ENCODE measurements around the gene MYH15. TPM values are rescaled to one million over a fixed set of nuclear protein-coding genes. Genes with fewer than 3 reads are reported as not detected.

MYH15 gene
- total and polyA plus RNA-seq, 4 donors: 0.01 to 0.08 (median 0.05) TPM; not detected in 1

GRCh38 chr3:108354562-108354961 is 155.8 kb downstream of the MYH15 start:
- no peak for DNase-seq (ENCODE audit: low spot score)
- Histone ChIP-seq H3K36me3 (ENCODE audit: control insufficient read depth in 4 of 4, insufficient read depth in 3 of 4, low read depth in 1 of 4, low read length in 3 of 4) (no peaks in the 10 kb centered on the region), H3K27ac (ENCODE audit: low read depth in 1 of 2, low read length in 2 of 2) (no peak overlapping the region), H3K4me1 (ENCODE audit: control insufficient read depth in 4 of 4, insufficient read depth in 4 of 4, low read length in 3 of 4) (no peaks in the 10 kb centered on the region), H3K9ac (ENCODE audit: low read depth in 1 of 2, low read length in 2 of 2) (no peak overlapping the region), H3K9me3 (ENCODE audit: control insufficient read depth in 4 of 4, low read length in 3 of 4) (no peaks in the 10 kb centered on the region), H3K27me3 (ENCODE audit: control insufficient read depth in 4 of 4, insufficient read depth in 4 of 4, low read length in 3 of 4) (no peaks in the 10 kb centered on the region), H3K4me3 (ENCODE audit: low read depth in 1 of 3, low read length in 3 of 3) (no peak overlapping the region)
- TF ChIP-seq NR2F2 (IDR thresholded peaks at IDR 0.05) (no peak), GABPA (IDR thresholded peaks at IDR 0.05 in 1 of 2, conservative IDR thresholded peaks at IDR 0.05 in 1 of 2) (no peak)
- 91% methylated on average over 1 of the region's 1 CpG for WGBS

DNA sequence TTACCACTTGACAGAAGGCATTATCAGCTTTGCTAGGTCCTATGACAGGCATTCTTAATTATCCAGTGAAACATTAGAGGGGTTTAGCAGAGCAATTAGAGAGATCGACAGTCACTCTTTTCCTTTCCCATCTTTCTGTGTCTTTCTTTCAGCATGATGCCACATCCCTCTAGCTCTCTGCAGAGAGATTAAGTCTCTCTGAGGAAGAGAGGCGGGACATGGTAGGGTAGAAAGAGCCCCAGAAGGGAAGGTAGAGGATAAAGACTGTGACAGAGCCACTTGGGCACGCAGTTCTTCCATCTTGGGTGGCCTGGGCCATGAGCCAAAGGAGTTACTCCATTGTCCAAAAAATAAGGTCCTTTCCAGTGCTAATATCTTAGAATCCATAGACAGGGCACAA is 158.2 kb downstream of the MYH15 start:
- H3K9me3 ChIP-seq (ENCODE audit: control insufficient read depth in 4 of 4, low read length in 3 of 4): no peaks in the 10 kb centered on the region
- no peaks in the 10 kb centered on the region for H3K27me3 ChIP-seq (ENCODE audit: control insufficient read depth in 4 of 4, insufficient read depth in 4 of 4, low read length in 3 of 4)
- no peaks in the 10 kb centered on the region for H3K4me1 ChIP-seq (ENCODE audit: control insufficient read depth in 4 of 4, insufficient read depth in 4 of 4, low read length in 3 of 4)
- DNase-seq (ENCODE audit: low spot score): no peak
- no peaks in the 10 kb centered on the region for H3K36me3 ChIP-seq (ENCODE audit: control insufficient read depth in 4 of 4, insufficient read depth in 3 of 4, low read depth in 1 of 4, low read length in 3 of 4)
- 89% methylated on average over 3 of the region's 3 CpGs for WGBS
- TF ChIP-seq HNF4A (conservative IDR thresholded peaks at IDR 0.05) (no peak), GABPA (IDR thresholded peaks at IDR 0.05 in 1 of 2, conservative IDR thresholded peaks at IDR 0.05 in 1 of 2) (no peak), REST (IDR thresholded peaks at IDR 0.05) (no peak), RXRA (IDR thresholded peaks at IDR 0.05) (no peak), YY1 (IDR thresholded peaks at IDR 0.05) (no peak), EGR1 (IDR thresholded peaks at IDR 0.05; ENCODE audit: low read depth in 2 of 2) (no peak), NR2F2 (IDR thresholded peaks at IDR 0.05) (no peak), RAD21 (IDR thresholded peaks at IDR 0.05) (no peak), HNF4G (IDR thresholded peaks at IDR 0.05) (no peak), SP1 (IDR thresholded peaks at IDR 0.05) (no peak), JUND (IDR thresholded peaks at IDR 0.05) (no peak), ATF3 (IDR thresholded peaks at IDR 0.05) (no peak), FOXA1 (IDR thresholded peaks at IDR 0.05) (no peak), ZBTB33 (IDR thresholded peaks at IDR 0.05) (no peak), FOXA2 (IDR thresholded peaks at IDR 0.05) (no peak), TAF1 (conservative IDR thresholded peaks at IDR 0.05) (no peak)
- TF ChIP-seq, protein P1, sequence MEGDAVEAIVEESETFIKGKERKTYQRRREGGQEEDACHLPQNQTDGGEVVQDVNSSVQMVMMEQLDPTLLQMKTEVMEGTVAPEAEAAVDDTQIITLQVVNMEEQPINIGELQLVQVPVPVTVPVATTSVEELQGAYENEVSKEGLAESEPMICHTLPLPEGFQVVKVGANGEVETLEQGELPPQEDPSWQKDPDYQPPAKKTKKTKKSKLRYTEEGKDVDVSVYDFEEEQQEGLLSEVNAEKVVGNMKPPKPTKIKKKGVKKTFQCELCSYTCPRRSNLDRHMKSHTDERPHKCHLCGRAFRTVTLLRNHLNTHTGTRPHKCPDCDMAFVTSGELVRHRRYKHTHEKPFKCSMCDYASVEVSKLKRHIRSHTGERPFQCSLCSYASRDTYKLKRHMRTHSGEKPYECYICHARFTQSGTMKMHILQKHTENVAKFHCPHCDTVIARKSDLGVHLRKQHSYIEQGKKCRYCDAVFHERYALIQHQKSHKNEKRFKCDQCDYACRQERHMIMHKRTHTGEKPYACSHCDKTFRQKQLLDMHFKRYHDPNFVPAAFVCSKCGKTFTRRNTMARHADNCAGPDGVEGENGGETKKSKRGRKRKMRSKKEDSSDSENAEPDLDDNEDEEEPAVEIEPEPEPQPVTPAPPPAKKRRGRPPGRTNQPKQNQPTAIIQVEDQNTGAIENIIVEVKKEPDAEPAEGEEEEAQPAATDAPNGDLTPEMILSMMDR (IDR thresholded peaks at IDR 0.05; ENCODE audit: low read depth, low read length, missing input control): no peak
- TF ChIP-seq, protein P2, sequence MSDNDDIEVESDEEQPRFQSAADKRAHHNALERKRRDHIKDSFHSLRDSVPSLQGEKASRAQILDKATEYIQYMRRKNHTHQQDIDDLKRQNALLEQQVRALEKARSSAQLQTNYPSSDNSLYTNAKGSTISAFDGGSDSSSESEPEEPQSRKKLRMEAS (IDR thresholded peaks at IDR 0.05): no peak
- H3K27ac ChIP-seq (ENCODE audit: low read depth in 1 of 2, low read length in 2 of 2): no peak overlapping the region
- no peak overlapping the region for H3K4me3 ChIP-seq (ENCODE audit: low read depth in 1 of 3, low read length in 3 of 3)
- no peak overlapping the region for H3K9ac ChIP-seq (ENCODE audit: low read depth in 1 of 2, low read length in 2 of 2)

All from liver (tissue), 9 donors.